Posterior vena cava (tissue), 2 donors: ENCODE results near the gene VDR. TPM values are rescaled to one million over a fixed set of nuclear protein-coding genes. Genes with fewer than 3 reads are reported as not detected.

ENCODE experiments used
- DNase-seq: peaks from one replicate; pipeline ENCODE4 v3.0.0-alpha.2; 2020; ENCODE audit warnings: low spot score
- intact Hi-C, 2 donors: fragments of 100-400 bp; cut with DNase I; formaldehyde crosslinking; loops; one replicate each; pipeline versions ENCODE4 v1.14.1 to v1.14.2; 2022 to 2023
- total RNA-seq, 2 donors: library from RNA; stranded (reverse); fragmentation: NEBNext Ultra II Directional; extraction: Animal tissue kit (Norgen Biotek cat#: 25700); gene quantifications; one replicate each; pipeline ENCODE4 v1.2.1, GENCODE V29; 2021
- donor health status: DM: yes; HTN: yes; CAD: no.
- donor health status: DM: yes; HTN: yes; CAD: no.

The VDR gene
- total RNA-seq, 2 donors from 2014 or later = 9.6 to 10.2 TPM

- DNase-seq = no peak
- intact Hi-C loops = no loop called here
Observed at GRCh38 chr12:47900131-47901062, 4.4 kb downstream of the VDR start.

DNA sequence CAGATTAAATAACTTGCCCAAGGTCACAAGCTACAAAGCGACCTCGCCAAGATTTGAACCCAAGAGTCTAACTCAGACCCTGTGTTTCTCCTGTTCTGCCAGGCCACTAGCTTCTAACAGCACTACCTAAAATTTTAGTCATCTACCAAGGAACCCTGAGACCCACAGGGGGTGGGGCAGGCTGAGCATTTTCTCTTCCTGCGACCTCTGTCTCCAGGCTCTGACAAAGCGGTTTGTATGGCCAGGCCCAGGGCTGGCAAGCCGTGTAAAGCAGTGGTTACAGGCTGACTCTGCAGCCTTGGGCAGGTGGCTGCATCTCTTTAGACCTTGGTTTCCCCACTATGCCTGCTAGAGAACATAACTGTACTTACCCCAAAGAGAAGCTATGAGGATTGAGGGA, 5.3 kb downstream of the VDR start:
- intact Hi-C loops = no loop called here
- no peak for DNase-seq

- DNase-seq = no peak
- intact Hi-C loops = no loop called here
Observed at GRCh38 chr12:47896633-47897032, 8.2 kb downstream of the VDR start.

DNA sequence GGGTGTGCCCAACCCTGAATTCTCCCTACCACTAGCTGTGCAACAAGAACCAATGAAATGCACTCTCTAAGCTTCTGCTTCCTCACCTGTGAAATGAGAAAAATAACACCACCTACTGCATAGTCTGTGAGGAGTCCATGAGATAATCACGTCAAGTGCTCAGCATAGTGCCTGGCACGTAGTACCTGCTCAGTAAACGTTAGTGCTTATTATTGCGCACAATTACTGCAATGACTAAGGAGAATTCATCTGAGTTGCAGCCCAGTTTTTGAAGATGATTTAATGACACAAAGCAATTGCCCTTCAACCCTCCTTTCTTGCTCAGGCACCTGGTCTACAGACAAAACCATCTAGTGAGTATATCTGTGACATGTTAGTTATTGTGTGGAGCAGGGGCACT, 8.8 kb downstream of the VDR start:
- no peak for DNase-seq
- intact Hi-C loops = no loop called here

DNA sequence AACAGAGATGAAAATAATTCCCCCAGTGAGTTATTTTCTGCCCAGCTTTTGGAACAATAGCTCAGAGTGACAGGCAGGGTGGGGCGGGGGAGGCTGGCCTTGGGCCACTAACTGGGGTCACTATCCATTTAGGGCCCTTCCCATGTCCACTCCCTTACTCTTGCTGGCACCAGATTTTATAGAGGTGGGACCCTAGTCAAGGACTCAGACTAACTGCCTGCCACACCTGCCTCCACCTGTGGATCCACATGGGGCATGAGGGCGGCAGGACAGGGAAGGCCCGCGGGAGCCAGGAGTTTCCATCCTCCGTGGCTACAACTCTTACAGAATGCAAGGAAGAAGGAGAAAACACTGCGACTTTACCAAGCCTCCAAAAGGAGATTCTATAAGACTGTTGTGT, 10.1 kb downstream of the VDR start:
- intact Hi-C loops = no loop called here
- no peak for DNase-seq

GRCh38 chr12:47894068-47894467, 10.7 kb downstream of the VDR start:
- DNase-seq = no peak
- intact Hi-C loops = no loop called here

DNA sequence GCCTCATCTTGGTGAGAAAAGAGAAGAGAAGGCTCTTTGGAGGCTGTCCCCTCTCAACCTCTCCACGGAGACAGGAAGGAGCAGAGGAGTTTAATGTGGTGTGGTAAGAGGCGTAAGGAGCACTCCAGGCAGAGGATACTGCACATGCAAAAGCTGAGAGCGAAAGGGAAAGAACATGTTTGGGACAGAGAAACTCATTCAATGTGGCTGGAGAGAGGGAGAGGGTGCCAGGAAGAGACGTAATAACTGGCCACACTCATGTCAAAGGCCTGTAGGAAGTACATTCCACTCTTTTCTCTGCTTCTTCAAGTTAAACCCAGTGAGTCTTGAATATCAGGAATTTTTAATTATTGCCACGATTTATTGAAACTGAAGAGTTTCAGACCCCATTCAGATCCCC, 12.0 kb downstream of the VDR start:
- intact Hi-C loops = no loop called here

GRCh38 chr12:47891356-47891755, 13.4 kb downstream of the VDR start:
- DNase-seq = no peak
- intact Hi-C loops = no loop called here

More for the DNA sequence above, 12.0 kb downstream of the VDR start:
- DNase-seq = no peak

- no peak for DNase-seq
Observed at GRCh38 chr12:47889040-47889439, 15.8 kb downstream of the VDR start.

GRCh38 chr12:47888153-47888819, 16.5 kb downstream of the VDR start:
- intact Hi-C loops = no loop called here

More at GRCh38 chr12:47889040-47889439, 15.8 kb downstream of the VDR start:
- intact Hi-C loops = no loop called here

GRCh38 chr12:47887529-47887928, 17.3 kb downstream of the VDR start:
- intact Hi-C loops = no loop called here
- DNase-seq = peak; percentile 23

More at GRCh38 chr12:47888153-47888819, 16.5 kb downstream of the VDR start:
- DNase-seq = no peak

- no peak for DNase-seq
- intact Hi-C loops = no loop called here
Observed at GRCh38 chr12:47886510-47887240, 18.1 kb downstream of the VDR start.

- DNase-seq = no peak
- intact Hi-C loops = no loop called here
Observed at GRCh38 chr12:47885566-47885965, 19.2 kb downstream of the VDR start.

DNA sequence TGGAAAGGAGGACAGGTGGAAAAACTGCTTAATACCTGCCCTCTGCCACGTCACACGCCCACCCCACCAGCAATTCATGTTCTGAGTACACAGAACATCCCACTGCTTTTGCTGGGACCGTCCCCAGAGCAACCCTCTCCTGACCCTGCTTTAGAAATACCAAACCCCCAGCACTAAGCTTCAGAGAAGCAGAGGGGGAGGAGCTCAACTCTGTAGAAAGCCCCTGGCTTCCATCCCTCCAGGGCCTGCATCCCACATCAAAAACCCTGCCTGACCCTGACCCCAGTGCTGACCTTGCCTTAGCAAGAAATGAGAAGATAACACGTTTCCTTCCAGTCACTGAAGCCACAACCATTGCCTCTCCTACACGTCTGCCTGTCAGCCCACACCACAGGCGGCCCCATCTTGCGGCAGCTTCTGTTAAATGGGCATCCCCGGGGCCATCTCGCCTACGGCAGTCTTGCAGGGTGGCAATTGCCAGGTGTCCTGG, 19.7 kb downstream of the VDR start:
- DNase-seq = no peak

GRCh38 chr12:47884501-47884900, 20.3 kb downstream of the VDR start:
- intact Hi-C loops = no loop called here
- DNase-seq = no peak

More for the DNA sequence above, 19.7 kb downstream of the VDR start:
- intact Hi-C loops = no loop called here

DNA sequence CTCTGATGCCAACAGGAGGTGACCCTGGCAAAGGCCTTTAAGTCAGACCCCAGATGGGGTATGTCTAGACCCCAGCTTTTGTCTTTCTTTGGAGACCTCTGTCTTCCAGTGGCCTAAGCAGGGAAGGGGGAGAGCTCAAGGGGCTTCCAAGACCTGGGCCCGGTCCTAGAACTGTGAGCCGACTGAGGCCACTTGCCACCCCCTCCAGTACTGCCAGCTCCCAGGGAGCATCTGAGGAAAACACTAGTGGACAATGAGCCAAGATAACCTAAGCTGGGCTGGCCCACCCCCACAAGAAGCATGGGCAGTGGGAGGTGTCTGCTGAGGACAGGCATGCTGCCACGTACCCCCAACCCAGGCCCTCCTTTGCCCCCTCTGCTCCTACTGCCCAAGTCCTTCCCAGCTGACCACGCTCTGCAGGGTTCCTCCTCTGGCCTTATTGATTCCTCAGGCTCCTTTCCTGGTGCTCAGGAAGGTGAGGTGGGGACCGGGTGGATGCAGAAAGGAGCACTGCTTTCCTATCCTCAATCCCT, 21.1 kb downstream of the VDR start:
- intact Hi-C loops = no loop called here

DNA sequence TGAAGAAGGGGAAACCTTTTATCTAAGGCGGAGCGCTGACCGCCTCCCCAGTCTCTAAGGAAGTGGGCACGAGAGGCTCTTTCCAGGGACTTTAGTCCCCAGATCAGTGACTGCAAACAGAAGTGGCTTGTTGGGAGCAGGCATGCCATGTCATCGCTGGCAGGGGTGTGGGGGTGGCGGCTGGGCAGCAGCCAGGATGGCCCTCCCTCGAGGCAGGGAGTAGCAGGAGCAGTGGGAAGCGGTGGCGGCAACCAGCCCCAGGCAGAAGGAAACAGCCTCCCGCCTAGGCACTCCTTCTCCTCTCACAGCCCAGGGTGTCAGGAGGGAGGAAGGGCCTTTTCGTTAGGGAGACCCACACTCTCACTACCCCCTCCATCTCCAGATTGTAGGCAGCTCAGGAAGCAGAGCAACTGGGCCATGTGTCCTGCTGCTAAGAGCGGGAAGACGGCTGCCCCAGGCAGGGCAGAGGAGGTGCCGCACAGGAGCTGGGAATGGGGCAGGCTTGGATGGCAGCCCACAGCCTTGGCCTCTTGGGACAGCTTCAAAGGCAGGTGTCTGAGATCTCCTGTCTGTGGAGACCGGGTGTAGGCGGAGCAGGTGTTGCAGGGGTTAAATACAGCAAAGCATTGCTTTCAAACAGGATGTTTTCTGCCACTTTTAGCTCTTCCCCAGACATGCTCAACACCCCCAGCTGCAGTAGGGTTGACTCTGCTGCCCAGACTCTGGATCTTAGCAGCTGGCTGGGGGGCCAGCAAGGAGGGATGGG, 21.8 kb downstream of the VDR start:
- DNase-seq = no peak
- intact Hi-C loops = no loop called here

More for the DNA sequence above, 21.1 kb downstream of the VDR start:
- DNase-seq = no peak

GRCh38 chr12:47881826-47882427, 22.9 kb downstream of the VDR start:
- peak; percentile 90 for DNase-seq
- intact Hi-C loops = no loop called here
